ENCODE results near the gene ERFL. TPM values are rescaled to one million over a fixed set of nuclear protein-coding genes. Genes with fewer than 3 reads are reported as not detected.
A peak's percentile ranks its signal among the peaks of the same experiment; 100 is the strongest.

The ERFL gene
- total and polyA plus RNA-seq, 4 donors, result 0.46 to 0.81 (median 0.51) TPM; not detected in 1

DNA sequence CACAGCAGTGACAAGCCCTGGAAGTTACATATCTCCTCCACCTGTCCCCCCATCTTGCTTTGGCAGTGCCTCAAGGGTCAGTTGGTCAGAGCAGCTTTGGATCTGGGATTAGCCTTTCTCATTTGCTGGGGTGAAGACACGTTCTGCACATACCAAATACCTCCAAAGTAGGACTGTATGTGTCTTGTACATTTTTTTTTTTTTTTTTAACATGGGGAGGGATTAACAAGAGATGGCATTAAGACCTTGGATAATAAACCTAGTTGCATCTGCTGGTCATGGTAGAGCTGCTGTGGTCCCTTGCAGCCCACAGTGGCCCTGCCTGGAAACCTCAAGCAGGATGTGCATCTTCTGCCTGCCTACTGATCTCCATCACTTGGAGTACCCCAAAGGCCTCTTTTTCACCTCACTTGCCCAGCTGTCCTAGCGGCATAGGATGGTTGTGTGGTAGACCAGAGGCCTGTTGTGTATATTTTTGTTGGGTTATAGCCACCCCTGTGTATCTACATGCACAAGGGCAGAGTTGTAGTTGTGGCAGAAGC, 65.7 kb downstream of the ERFL start:
- peaks cover 0 to 6% of the 10 kb centered on the region in 2 donors for H3K4me1 ChIP-seq (ENCODE audit: control insufficient read depth in 1 of 2, insufficient read depth in 2 of 2, low read length in 2 of 2)
- no peaks in the 10 kb centered on the region for H3K27me3 ChIP-seq (ENCODE audit: control insufficient read depth in 1 of 2, insufficient read depth in 2 of 2, low read length in 1 of 2)
- no peak overlapping the region for H3K4me3 ChIP-seq (ENCODE audit: low read length in 2 of 2)
- no peak overlapping the region for H3K27ac ChIP-seq (ENCODE audit: low read depth in 1 of 2, low read length in 2 of 2)
- DNase-seq, result no peak
- no peak for ATAC-seq (ENCODE audit: low FRiP score)
- WGBS, 2 donors, result 68 to 80% methylated on average over 2 of the region's 2 CpGs
- no peaks in the 10 kb centered on the region for H3K9me3 ChIP-seq (ENCODE audit: control insufficient read depth, low read length)
- H3K36me3 ChIP-seq (ENCODE audit: control insufficient read depth in 1 of 2, insufficient read depth in 2 of 2, low read length in 1 of 2), result peaks cover 0 to 8% of the 10 kb centered on the region in 2 donors
- intact Hi-C loops (cut with DNase I), result no loop called here

DNA sequence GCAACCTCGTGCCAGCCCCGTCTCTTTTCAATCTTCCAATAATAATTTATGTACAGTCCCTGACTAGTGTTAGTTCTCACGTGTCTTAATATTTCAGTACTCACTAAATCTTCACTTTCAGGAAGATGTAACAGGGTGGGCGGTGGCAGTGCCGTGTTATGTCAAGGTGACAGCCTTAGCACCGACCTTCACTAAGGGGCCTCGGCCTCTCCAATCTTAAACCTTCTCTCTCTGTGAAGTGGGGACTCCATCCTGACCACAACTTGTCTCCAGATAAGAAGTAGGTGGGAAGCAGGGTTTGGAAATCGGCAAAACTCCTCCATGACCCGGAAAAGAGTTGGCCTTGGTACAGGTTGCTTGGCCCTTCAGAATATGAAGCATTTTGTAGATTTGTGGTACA, 66.4 kb downstream of the ERFL start:
- intact Hi-C loops (cut with DNase I), result no loop called here
- Histone ChIP-seq H3K4me1 (ENCODE audit: control insufficient read depth in 1 of 2, insufficient read depth in 2 of 2, low read length in 2 of 2) (peaks cover 0 to 6% of the 10 kb centered on the region in 2 donors), H3K27me3 (ENCODE audit: control insufficient read depth in 1 of 2, insufficient read depth in 2 of 2, low read length in 1 of 2) (no peaks in the 10 kb centered on the region), H3K36me3 (ENCODE audit: control insufficient read depth in 1 of 2, insufficient read depth in 2 of 2, low read length in 1 of 2) (peaks cover 0 to 8% of the 10 kb centered on the region in 2 donors), H3K4me3 (ENCODE audit: low read length in 2 of 2) (no peak overlapping the region), H3K27ac (ENCODE audit: low read depth in 1 of 2, low read length in 2 of 2) (no peak overlapping the region), H3K9me3 (ENCODE audit: control insufficient read depth, low read length) (no peaks in the 10 kb centered on the region)
- ATAC-seq (ENCODE audit: low FRiP score) (no peak), DNase-seq (no peak)
- 73 to 88% methylated on average over 9 of the region's 9 CpGs for WGBS, 2 donors

- WGBS, 2 donors, result 42 to 44% methylated on average over 9 of the region's 9 CpGs
- Histone ChIP-seq H3K27ac (ENCODE audit: low read depth in 1 of 2, low read length in 2 of 2) (peak overlapping the region in 1 of 2 donors; percentile 12), H3K27me3 (ENCODE audit: control insufficient read depth in 1 of 2, insufficient read depth in 2 of 2, low read length in 1 of 2) (no peaks in the 10 kb centered on the region), H3K36me3 (ENCODE audit: control insufficient read depth in 1 of 2, insufficient read depth in 2 of 2, low read length in 1 of 2) (peaks cover 0 to 8% of the 10 kb centered on the region in 2 donors), H3K4me3 (ENCODE audit: low read length in 2 of 2) (peak overlapping the region; percentile 62 to 75), H3K4me1 (ENCODE audit: control insufficient read depth in 1 of 2, insufficient read depth in 2 of 2, low read length in 2 of 2) (peaks cover 0 to 6% of the 10 kb centered on the region in 2 donors), H3K9me3 (ENCODE audit: control insufficient read depth, low read length) (no peaks in the 10 kb centered on the region)
- DNase-seq (no peak), ATAC-seq (ENCODE audit: low FRiP score) (no peak)
- intact Hi-C loops (cut with DNase I), result no loop called here
Observed at GRCh38 chr19:41861116-41861768, 67.0 kb downstream of the ERFL start.

DNA sequence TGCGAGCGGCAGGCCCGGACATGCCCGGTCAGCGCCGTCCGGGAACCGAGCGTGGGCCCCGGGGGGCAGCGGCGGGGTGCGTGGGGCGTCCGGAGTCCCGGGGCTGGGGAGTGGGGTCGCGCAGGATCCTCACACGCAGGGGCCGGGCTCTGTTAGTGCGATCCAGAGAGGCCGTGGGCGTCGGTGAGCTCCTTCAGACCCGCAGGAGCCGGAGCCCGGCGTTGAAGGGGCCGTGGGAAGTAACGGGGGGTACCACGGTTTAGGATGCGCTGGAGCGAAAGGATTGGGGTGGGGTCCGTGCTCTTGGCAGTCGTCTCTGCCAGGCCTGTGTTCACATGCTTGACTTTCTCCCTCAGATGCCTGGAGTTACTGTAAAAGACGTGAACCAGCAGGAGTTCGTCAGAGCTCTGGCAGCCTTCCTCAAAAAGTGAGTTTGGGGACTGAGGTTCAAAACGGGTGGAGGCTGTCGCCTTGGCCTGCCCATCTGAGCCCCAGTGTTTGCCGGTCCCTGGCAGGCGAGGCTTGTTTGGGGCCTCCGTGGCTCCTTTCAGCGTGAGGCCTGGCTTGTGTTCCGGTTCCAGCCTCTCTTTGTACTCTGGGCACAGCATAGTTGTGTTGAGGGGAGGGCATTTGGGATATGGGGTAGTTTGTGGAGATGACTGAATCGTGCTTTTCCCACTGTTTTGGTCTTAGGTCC, 67.7 kb downstream of the ERFL start:
- intact Hi-C loops (cut with DNase I), result loop anchor here in 1 of 2 donors (1.0 kb wide), 1 partner anchor 22 kb away; no protein-coding TSS in a partner anchor

GRCh38 chr19:41859618-41860418, 68.4 kb downstream of the ERFL start, which contains the start of gene RPS19:
Gene RPS19 (plus strand): TSS chr19:41860255. CDS start chr19:41860775, 520 bp downstream.
- Histone ChIP-seq H3K27me3 (ENCODE audit: control insufficient read depth in 1 of 2, insufficient read depth in 2 of 2, low read length in 1 of 2) (no peaks in the 10 kb centered on the region), H3K4me1 (ENCODE audit: control insufficient read depth in 1 of 2, insufficient read depth in 2 of 2, low read length in 2 of 2) (peaks cover 0 to 6% of the 10 kb centered on the region in 2 donors), H3K4me3 (ENCODE audit: low read length in 2 of 2) (peak within 1 kb of the TSS; percentile 62 to 75), H3K27ac (ENCODE audit: low read depth in 1 of 2, low read length in 2 of 2) (peak within 1 kb of the TSS in 1 of 2 donors; percentile 79), H3K9me3 (ENCODE audit: control insufficient read depth, low read length) (no peaks in the 10 kb centered on the region), H3K36me3 (ENCODE audit: control insufficient read depth in 1 of 2, insufficient read depth in 2 of 2, low read length in 1 of 2) (peaks cover 0 to 8% of the 10 kb centered on the region in 2 donors)
- peak; percentile 98 to 100 for DNase-seq
- peak; percentile 99 for ATAC-seq (ENCODE audit: low FRiP score)
- WGBS, 2 donors, result 0% methylated on average over 54 to 76 of the region's 76 CpGs
- intact Hi-C loops (cut with DNase I), result loop anchor here (1.0 to 2.0 kb wide), 3 partner anchors 22 to 99 kb away; partner anchors contain the start of gene RABAC1 (in 1 of the 2)

More for the DNA sequence above, 67.7 kb downstream of the ERFL start:
- WGBS, 2 donors, result 0 to 1% methylated on average over 45 of the region's 45 CpGs
- H3K4me3 ChIP-seq (ENCODE audit: low read length in 2 of 2), result peak overlapping the region; percentile 62 to 75
- H3K27ac ChIP-seq (ENCODE audit: low read depth in 1 of 2, low read length in 2 of 2), result peak overlapping the region in 1 of 2 donors; percentile 12
- H3K9me3 ChIP-seq (ENCODE audit: control insufficient read depth, low read length), result no peaks in the 10 kb centered on the region
- H3K4me1 ChIP-seq (ENCODE audit: control insufficient read depth in 1 of 2, insufficient read depth in 2 of 2, low read length in 2 of 2), result peaks cover 0 to 6% of the 10 kb centered on the region in 2 donors
- no peak for ATAC-seq (ENCODE audit: low FRiP score)
- no peaks in the 10 kb centered on the region for H3K27me3 ChIP-seq (ENCODE audit: control insufficient read depth in 1 of 2, insufficient read depth in 2 of 2, low read length in 1 of 2)
- peaks cover 0 to 8% of the 10 kb centered on the region in 2 donors for H3K36me3 ChIP-seq (ENCODE audit: control insufficient read depth in 1 of 2, insufficient read depth in 2 of 2, low read length in 1 of 2)
- DNase-seq, result no peak

DNA sequence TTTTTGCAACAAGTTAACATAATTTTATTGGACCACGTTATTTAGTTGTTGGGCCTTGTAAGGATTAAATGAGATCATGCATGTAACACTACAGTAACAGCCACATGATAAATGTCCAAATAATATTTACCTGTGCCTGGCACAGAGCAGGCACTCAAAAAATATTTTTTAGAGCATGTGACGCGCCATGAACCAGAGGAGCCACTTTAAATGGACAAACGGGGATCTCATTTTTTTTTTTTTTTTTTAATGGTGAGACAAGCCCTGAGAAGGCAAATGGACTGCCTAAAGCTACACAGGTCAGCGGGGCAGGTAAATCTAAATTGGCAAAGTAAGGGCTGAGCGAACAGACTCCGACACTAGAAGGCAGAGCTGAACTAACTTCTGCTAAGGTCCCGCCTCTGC, 69.0 kb downstream of the ERFL start:
- peaks cover 0 to 4% of the 10 kb centered on the region in 2 donors for H3K36me3 ChIP-seq (ENCODE audit: control insufficient read depth in 1 of 2, insufficient read depth in 2 of 2, low read length in 1 of 2)
- ATAC-seq (ENCODE audit: low FRiP score), result no peak
- H3K27me3 ChIP-seq (ENCODE audit: control insufficient read depth in 1 of 2, insufficient read depth in 2 of 2, low read length in 1 of 2), result no peaks in the 10 kb centered on the region
- no peaks in the 10 kb centered on the region for H3K9me3 ChIP-seq (ENCODE audit: control insufficient read depth, low read length)
- no peak for DNase-seq
- WGBS, 2 donors, result 2% methylated on average over 8 of the region's 8 CpGs
- intact Hi-C loops (cut with DNase I), result loop anchor here in 1 of 2 donors (1.0 to 2.0 kb wide), 2 partner anchors 25 to 100 kb away; partner anchors contain the start of gene RABAC1
- peak overlapping the region in 1 of 2 donors; percentile 24 for H3K4me3 ChIP-seq (ENCODE audit: low read length in 2 of 2)
- peak overlapping the region in 1 of 2 donors; percentile 48 for H3K27ac ChIP-seq (ENCODE audit: low read depth in 1 of 2, low read length in 2 of 2)
- H3K4me1 ChIP-seq (ENCODE audit: control insufficient read depth in 1 of 2, insufficient read depth in 2 of 2, low read length in 2 of 2), result peaks cover 0 to 6% of the 10 kb centered on the region in 2 donors
